Measurements from ENCODE around the gene LARGE2. TPM values are rescaled to one million over a fixed set of nuclear protein-coding genes. Genes with fewer than 3 reads are reported as not detected.

The LARGE2 gene
- total RNA-seq, 1 donor from 2014 or later = not detected

DNA sequence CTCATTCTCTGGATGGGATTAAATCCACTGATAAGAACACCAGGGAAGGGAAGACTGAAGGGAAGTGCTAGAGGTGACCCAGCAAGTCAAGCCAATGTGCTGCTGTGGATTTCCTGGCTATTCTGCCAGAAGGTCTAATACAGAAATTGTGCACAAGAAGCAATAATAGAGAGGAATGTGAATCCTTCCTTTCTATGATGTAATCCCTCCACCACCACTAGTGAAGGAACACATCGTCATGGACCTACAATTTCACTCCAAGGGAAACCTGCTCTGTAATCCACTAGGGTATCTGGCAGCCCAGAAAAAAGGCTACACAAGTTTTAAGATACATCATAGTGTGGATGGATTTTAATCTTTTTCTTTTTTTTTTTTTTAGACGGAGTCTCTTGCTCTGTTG, 17.4 kb downstream of the LARGE2 start:
- DNase-seq (no peak), ATAC-seq (no peak)
- intact Hi-C loops (cut with micrococcal nuclease) = no loop called here

DNA sequence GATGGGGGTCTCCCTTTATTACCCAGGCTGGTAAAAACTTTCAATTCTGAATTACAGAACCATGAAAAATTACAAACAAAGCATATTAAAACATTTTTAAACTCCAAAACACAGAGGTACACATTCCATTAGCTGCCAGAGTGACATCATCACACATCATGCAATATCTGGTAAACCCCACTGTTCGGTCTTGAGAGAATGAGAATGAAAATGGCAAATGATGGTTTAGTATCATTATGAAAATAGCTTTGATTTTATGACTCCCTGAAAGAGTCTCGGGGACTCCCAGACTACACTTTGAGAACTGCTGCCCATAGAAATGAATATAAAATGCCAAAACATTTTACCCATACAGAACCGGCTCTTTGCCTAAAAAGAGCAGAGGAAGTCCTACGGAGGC, 18.8 kb downstream of the LARGE2 start:
- ATAC-seq (no peak), DNase-seq (no peak)
- intact Hi-C loops (cut with micrococcal nuclease) = no loop called here

DNA sequence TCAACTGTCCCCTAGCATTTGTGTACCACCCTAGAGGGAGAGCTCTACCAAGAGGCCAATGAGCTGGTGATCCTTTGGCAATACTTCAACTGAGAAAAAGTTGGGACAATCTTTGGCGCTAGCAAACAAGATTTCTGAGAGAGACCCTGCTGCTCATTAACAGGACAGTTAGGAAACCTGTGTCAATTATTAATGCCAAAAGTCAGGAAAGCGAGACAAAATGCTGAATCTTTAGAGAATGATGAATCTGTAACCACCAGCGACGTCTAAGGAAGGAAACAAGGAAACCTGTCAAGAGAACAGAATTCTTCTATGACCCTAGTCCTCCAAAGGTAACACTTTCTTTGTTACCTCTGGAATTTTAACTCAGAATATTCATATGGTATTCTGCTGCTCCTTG, 19.9 kb downstream of the LARGE2 start:
- no peak for ATAC-seq
- DNase-seq = no peak
- intact Hi-C loops (cut with micrococcal nuclease) = no loop called here

DNA sequence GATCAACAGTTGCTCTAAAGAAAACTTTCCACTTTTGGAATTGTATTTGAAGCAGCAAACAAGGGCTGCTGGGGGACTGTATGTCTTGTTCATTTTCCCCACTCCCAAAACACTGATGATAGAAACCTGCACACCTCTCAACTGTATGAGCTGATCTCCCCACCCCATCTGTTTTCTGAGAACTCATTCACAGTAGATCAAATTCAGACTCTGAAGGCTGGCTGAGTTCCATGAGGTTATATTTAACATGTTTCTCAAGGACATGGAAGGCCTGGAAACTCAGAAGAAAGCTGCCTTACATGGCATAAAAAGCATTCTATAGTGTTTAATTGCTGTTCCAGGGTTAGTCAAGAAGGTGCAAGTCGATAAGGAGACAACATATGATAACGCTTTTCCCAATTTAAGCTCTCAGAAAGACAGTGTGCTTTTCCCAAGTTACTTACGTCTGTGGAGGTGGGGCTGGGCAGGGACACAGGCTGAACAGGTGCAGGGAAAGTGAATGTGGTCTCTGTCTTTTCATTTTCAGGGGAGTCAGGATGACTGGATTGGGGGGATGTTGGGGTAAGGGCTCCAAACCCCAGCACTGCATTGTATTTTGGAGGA, 23.0 kb downstream of the LARGE2 start:
- intact Hi-C loops (cut with micrococcal nuclease) = no loop called here
- ATAC-seq (peak; percentile 54), DNase-seq (no peak)

DNA sequence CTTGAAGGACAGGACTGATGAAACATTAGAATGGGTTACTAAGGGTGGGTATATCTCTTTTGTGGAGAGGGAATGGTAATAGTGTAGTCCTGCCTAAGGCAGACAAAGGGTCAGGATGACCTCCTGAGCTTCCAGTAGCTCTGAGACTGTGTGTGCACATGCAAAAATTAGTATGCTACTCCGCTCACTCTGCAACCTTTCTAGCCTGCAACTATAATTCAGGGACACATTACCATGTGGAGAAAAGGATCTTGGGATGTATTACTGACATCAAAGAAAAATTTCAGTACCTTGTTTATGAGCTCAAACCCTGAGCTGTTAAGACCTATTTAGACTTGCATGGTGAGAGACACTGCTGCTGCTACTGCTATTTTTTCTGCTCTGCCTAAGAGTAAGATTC, 25.4 kb downstream of the LARGE2 start:
- ATAC-seq (no peak), DNase-seq (no peak)
- intact Hi-C loops (cut with micrococcal nuclease) = no loop called here

DNA sequence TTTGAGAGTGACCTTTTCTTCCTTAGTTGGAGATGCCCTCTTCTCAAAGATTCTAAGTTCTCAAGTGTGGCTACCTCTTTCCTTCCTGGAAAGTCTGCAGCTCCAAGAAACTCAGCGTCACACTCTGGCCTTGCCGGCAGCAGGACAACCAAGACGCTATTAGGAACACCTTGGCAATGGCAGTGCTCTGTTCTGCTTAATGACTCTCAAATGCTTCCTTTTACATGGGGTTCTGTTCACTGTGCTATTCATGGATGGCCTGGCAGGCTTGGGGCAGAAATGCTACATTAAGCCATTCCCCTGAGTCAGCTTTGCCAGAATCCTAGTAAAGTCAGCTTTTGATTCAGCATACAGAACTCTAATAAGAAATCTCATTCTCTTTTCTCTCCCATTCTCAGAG, 25.9 kb downstream of the LARGE2 start:
- ATAC-seq = no peak

DNA sequence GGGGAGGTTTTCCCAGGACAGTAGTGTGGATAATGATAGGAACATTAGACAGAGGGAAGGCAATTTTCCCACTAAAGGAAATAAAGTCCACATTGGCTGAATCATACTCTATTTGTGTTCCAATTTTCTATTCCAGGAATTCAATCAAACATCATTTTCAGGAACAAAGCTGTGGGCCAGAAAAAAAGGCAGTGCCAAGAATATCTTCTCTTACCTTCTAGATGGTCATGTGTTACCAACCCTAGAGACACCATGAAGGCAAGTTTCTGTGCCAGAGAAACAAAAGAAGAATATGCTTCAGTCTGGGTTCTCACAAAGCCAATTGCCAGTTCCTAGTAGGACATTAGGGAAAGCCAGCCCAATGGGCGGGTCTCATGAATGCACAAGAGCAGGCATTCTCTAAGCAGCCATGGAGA, 27.5 kb downstream of the LARGE2 start:
- intact Hi-C loops (cut with micrococcal nuclease) = no loop called here
- ATAC-seq (peak; percentile 52), DNase-seq (no peak)

More for the DNA sequence above, 25.9 kb downstream of the LARGE2 start:
- intact Hi-C loops (cut with micrococcal nuclease) = no loop called here
- DNase-seq = no peak

DNA sequence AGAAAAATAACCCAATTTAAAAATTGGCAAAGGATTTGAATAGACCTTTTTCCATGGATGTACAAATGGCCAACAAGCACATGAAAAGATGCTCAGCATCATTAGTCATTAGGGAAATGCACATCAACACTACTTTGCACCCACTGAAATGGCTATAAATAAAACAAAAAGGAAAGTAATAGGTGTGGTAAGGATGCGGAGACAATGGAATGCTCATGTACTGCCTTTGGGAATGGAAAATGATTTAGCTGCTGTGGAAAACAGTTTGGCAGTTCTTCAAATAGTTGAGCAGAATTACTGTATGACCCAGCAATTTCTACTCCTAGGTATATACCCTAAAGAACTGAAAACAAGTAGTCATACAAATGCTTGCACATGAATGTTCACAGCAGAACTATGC, 37.4 kb downstream of the LARGE2 start:
- intact Hi-C loops (cut with micrococcal nuclease) = no loop called here
- peak; percentile 22 for ATAC-seq
- no peak for DNase-seq

DNA sequence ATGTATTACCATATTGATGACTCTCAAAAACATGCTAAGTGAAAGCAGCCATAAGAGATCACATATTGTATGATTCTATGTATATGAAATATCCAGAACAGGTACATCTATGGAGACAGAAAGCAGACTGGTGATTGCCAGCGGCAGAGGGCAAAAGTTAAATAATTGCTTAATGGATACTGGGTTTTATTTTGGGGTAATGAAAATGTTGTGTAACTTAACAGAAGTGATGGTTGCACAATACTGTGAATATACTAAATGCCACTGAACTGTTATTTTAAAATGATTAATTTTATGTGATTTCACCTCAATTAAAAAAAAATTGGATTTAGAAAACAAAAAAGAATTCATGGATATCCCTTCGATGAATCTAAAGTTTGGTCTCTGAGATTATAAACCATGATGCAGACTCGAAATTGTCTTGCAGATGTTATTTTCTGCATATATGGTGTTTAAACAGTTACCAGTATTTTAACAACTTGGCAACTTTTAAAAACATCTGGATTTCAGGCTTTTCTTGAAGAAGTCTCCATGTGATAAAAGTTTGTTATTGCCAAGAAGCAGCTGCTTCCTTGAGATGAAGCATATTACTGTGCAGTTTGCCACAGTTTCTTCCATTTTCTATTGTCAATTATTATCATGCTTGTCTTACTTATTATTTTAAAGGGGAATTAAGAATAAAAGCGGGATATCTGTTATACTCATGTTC, 38.1 kb downstream of the LARGE2 start:
- no peak for DNase-seq
- ATAC-seq = peak; percentile 58
- intact Hi-C loops (cut with micrococcal nuclease) = no loop called here

DNA sequence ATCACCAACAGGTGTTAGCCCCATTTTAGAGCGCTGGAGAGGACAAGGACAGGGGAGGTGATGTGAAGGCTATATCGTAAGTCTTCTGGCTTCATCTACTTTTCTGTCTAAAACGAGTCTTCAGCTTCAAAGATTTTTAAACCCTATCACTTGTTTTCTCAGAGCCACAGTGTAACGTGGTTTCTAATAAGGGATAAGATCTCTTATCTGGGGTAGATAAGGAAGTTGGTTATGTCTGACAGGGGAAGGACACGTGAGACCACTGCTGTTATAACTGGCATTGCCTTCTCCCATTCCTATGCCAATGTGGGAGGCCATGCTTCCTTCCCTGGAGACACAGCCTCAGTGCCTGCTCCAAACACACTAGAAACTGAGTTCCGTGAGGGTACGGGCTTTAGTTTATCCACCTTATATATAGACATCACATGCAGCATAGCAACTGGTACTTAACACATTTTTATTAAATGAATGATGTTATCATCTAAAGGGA, 39.3 kb downstream of the LARGE2 start:
- intact Hi-C loops (cut with micrococcal nuclease) = no loop called here
- ATAC-seq (no peak), DNase-seq (no peak)

DNA sequence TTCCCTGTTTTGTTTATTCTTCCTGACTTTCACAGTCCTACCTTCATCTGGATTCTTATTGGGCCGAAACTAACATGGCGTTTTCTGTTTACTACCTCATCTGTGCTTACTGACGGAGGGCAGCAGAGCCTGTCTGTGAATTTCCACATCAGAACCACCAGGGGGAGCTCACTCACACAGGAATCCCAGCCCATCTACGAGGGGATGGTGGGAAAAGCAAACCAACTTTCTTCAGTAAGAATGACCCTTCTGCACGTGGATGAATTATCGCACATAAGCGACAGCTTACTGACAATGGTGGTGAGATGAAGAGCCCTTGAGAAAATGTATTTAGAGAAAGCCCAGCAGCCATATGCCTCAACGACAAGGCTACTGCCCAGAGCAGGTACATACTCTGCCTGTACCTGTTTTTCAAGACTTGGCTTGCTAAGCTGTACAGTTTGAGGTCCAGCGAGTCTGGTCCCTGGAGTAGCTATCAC, 42.5 kb downstream of the LARGE2 start:
- DNase-seq (peak; percentile 36), ATAC-seq (peak; percentile 91)
- intact Hi-C loops (cut with micrococcal nuclease) = loop anchor here (2.0 kb wide), 1 partner anchor 40 kb away; no protein-coding TSS in a partner anchor

DNA sequence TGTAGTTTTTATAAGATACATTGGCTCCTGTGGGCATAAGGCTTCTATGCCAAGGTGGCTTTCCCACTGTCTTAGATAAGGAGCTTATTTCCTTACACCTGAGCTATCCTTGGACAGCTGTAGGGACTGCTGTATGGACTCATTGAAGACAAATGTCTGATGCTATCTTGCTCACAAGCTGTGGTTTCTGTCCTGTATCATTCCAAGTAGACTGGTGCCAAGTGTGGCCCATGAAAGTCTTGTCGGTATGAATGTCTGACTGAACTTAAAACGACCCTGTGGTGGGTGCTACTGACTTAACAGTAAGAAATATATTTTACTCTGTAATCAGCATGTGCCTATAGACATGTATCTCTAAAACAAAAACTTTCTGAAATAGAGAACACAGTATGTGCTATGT, 45.0 kb downstream of the LARGE2 start:
- DNase-seq (no peak), ATAC-seq (no peak)
- intact Hi-C loops (cut with micrococcal nuclease) = no loop called here

DNA sequence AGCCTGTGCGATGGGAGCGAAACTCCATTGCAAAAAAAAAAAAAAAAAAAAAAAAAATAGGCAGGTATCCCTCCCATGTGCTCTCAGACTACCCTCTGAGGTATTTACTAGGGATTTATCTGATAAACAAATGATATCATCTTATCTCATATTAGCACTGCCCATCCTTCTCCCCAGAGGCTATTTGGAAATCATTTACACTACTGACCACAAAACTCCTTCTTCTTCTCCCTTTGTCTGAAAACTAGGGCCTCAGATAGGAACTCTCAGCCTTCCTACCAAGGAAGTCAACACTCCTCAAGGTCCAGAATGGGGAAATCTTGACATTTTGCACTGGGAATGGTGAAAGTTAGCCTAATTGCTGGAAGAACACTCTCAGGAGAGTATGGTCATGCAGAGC, 46.4 kb downstream of the LARGE2 start:
- intact Hi-C loops (cut with micrococcal nuclease) = no loop called here
- DNase-seq = no peak
- ATAC-seq = no peak

DNA sequence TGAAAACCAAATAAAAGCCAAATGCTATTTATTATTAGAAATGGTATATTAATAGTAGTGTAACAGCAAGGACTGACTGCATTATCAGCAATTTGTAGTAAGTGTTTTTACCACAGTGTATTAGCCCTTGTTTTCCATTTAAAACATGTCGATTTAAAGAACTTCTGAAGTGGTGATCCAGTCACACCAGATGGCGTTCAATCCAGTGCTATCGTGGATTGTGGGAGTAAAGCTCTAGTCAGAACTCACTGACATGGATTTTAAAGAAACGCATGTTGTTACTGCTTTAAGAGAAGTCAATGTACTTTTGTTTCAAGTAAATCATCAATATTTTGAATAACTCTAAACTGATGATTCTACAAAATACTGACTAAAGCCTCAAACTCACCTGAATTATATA, 51.1 kb downstream of the LARGE2 start:
- no peak for DNase-seq
- intact Hi-C loops (cut with micrococcal nuclease) = no loop called here

DNA sequence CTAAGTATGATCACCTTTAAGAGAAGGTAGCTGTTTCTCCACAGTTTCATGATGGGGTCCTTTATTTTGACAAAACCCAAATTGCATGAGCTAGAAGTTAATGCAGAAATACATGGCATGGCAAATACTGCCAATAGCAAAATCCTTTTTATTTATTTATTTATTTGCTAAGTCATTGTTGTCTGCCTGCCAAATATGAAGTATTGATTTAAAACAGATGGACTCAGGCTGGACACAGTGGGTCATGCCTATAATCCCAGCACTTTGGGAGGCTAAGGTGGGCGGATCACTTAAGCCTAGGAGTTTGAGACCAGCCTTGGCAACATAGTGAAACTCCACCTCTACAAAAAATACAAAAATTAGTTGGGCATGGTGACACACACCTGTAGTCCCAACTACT, 52.4 kb downstream of the LARGE2 start:
- DNase-seq (no peak), ATAC-seq (no peak)
- intact Hi-C loops (cut with micrococcal nuclease) = no loop called here

More for the DNA sequence above, 51.1 kb downstream of the LARGE2 start:
- no peak for ATAC-seq

Other genes starting within 250 kb of the LARGE2 start
- 5.1 TPM for gene SLC35C1, start 117.5 kb upstream of the LARGE2 start, total RNA-seq
- 90.1 TPM for gene CRY2, start 75.2 kb upstream of the LARGE2 start, total RNA-seq
- 4.4 TPM for gene MAPK8IP1, start 37.0 kb upstream of the LARGE2 start, total RNA-seq
- gene FREY1, start 15.4 kb upstream of the LARGE2 start, total RNA-seq = 0.52 TPM
- 8.6 TPM for gene PEX16, start 4.8 kb upstream of the LARGE2 start, total RNA-seq
- 36.2 TPM for gene PHF21A, start 198.8 kb downstream of the LARGE2 start, total RNA-seq